HG03575 (cell line): ENCODE results near the gene RPSA.
"Not testable (repeated sequence)": the region's sequence is repeated elsewhere in the genome, so short reads cannot be mapped to it uniquely, and the experiment has no call there.

Experiments used
- ATAC-seq: cut with Tn5 transposase; IDR thresholded peaks from one replicate; pipeline ENCODE4 v1.9.1; 2021; ENCODE audit not compliant: unreplicated experiment, insufficient number of reproducible peaks, low FRiP score; ENCODE audit errors: extremely low read depth

Gene RPSA

GRCh38 chr3:39447637-39448483, 41.3 kb downstream of the RPSA start:
- no peak for ATAC-seq

GRCh38 chr3:39448506-39449233, 42.1 kb downstream of the RPSA start:
- no peak for ATAC-seq

- ATAC-seq: no peak
Observed at GRCh38 chr3:39449796-39450195, 43.3 kb downstream of the RPSA start.

- peak; percentile 64 for ATAC-seq
Observed at GRCh38 chr3:39453134-39453533, 46.6 kb downstream of the RPSA start.

- not testable (repeated sequence) for ATAC-seq
Observed at GRCh38 chr3:39453872-39454271, 47.4 kb downstream of the RPSA start.

- ATAC-seq: no peak
Observed at GRCh38 chr3:39454591-39455217, 48.2 kb downstream of the RPSA start.

GRCh38 chr3:39456159-39456558, 49.6 kb downstream of the RPSA start:
- ATAC-seq: no peak

- no peak for ATAC-seq
Observed at GRCh38 chr3:39457361-39457760, 50.8 kb downstream of the RPSA start.

- ATAC-seq: not testable (repeated sequence)
Observed at GRCh38 chr3:39458579-39458978, 52.1 kb downstream of the RPSA start.

GRCh38 chr3:39460677-39461076, 54.2 kb downstream of the RPSA start:
- ATAC-seq: no peak
